Astrocyte of the cerebellum (primary cell): ENCODE data around the gene ACOT13.

Experiments
- DNase-seq: peaks from one replicate; pipeline ENCODE4 v3.0.0-alpha.2; 2011; ENCODE audit warnings: low read depth
- H3K4me3 ChIP-seq: 2 replicates; pipeline ENCODE4 v1.5.1; 2011; ENCODE audit warnings: mild to moderate bottlenecking, low read depth, low read length, moderate library complexity
- in situ Hi-C: cut with HindIII; loops from 2 replicates; pipeline ENCODE4 v1.10.0; 2017; ENCODE audit warnings: low sequenced_read_pairs
- TF ChIP-seq, protein P1 (sequence below): IDR thresholded peaks from 2 replicates; pipeline ENCODE4 v1.5.1; 2012; ENCODE audit warnings: low read length, low read depth, moderate library complexity, mild to moderate bottlenecking; ENCODE audit errors: missing control alignments

ACOT13 gene

GRCh38 chr6:24646771-24647170 is 20.1 kb upstream of the ACOT13 start:
- TF ChIP-seq, protein P1, sequence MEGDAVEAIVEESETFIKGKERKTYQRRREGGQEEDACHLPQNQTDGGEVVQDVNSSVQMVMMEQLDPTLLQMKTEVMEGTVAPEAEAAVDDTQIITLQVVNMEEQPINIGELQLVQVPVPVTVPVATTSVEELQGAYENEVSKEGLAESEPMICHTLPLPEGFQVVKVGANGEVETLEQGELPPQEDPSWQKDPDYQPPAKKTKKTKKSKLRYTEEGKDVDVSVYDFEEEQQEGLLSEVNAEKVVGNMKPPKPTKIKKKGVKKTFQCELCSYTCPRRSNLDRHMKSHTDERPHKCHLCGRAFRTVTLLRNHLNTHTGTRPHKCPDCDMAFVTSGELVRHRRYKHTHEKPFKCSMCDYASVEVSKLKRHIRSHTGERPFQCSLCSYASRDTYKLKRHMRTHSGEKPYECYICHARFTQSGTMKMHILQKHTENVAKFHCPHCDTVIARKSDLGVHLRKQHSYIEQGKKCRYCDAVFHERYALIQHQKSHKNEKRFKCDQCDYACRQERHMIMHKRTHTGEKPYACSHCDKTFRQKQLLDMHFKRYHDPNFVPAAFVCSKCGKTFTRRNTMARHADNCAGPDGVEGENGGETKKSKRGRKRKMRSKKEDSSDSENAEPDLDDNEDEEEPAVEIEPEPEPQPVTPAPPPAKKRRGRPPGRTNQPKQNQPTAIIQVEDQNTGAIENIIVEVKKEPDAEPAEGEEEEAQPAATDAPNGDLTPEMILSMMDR, result no peak
- no peak for DNase-seq
- in situ Hi-C loops, result no loop called here
- no peak overlapping the region for H3K4me3 ChIP-seq

DNA sequence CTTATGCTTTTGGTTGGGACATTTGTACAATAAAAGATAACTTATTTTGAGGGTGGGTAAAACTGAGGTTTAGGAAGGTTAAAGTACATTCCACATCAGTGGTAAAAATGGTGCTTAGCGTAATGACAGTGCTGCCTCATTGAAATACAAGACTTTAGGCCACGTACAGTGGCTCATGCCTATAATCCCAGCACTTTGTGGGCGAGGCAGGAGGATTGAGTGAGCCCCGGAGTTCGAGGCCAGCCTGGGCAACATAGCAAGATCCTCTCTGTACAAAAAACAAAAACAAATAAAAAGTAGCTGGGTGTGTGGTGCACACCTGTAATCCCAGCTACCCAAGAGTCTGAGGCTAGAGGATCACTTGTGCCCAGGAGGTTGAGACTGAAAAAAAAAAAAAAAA is 18.6 kb upstream of the ACOT13 start:
- no peak overlapping the region for H3K4me3 ChIP-seq
- DNase-seq, result no peak
- TF ChIP-seq, protein P1, result no peak
- in situ Hi-C loops, result no loop called here

DNA sequence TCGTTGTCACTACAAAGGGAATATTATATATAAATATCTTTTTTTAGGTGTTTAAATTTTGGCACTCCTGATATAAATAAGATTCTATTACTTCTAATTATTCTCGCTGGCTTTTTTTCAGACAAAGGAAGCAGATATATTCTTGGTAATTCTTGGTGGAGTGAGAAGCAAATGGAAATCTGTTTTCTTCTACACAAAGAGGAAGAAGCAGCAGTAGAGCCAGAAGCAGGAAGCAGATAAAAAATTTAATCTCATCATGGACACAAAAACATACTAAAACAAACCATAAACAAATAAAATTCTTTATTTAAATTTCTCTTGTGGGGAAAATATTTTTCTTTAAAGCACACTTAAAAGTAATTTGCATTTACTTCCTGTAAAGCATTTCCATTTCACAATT is 17.2 kb upstream of the ACOT13 start:
- DNase-seq, result no peak
- TF ChIP-seq, protein P1, result no peak
- in situ Hi-C loops, result no loop called here
- H3K4me3 ChIP-seq, result no peak overlapping the region

DNA sequence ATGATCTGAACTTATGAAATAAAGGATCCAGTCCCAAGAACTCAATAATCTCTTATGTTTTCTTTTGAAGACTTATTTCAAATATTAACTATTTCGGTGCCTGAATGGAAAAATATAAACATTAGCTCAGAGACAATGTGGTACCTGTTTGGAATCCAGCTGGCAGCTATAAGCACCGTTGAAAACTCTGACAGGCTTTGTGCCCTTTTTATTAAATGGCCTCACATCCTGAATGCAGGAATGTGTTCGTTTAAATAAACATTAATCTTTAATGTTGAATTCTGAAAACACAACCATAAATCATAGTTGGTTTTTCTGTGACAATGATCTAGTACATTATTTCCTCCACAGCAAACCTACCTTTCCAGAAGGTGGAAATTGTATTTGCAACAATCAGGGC is 16.5 kb upstream of the ACOT13 start:
- DNase-seq, result no peak
- TF ChIP-seq, protein P1, result no peak
- H3K4me3 ChIP-seq, result no peak overlapping the region
- in situ Hi-C loops, result no loop called here

DNA sequence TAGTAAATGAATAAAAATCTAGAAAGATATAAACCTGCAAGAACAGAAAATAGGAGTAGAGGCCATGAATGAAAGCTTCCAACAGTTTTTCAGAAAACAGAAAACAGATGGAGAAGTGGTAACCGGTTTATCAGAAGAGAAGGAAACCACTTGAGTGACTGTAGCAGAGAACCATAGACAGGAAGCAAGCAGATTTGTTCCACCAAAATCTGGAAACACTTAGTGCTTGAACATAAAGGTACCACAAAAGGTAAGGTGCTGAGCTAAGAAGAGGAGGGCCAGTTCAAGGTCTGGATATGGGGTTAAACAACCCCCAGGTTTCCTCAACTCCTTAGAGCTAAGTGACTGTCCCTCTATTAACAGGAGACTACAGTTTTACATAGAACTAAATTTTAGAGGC is 11.7 kb upstream of the ACOT13 start:
- in situ Hi-C loops, result no loop called here
- H3K4me3 ChIP-seq, result no peak overlapping the region
- TF ChIP-seq, protein P1, result no peak
- DNase-seq, result no peak

DNA sequence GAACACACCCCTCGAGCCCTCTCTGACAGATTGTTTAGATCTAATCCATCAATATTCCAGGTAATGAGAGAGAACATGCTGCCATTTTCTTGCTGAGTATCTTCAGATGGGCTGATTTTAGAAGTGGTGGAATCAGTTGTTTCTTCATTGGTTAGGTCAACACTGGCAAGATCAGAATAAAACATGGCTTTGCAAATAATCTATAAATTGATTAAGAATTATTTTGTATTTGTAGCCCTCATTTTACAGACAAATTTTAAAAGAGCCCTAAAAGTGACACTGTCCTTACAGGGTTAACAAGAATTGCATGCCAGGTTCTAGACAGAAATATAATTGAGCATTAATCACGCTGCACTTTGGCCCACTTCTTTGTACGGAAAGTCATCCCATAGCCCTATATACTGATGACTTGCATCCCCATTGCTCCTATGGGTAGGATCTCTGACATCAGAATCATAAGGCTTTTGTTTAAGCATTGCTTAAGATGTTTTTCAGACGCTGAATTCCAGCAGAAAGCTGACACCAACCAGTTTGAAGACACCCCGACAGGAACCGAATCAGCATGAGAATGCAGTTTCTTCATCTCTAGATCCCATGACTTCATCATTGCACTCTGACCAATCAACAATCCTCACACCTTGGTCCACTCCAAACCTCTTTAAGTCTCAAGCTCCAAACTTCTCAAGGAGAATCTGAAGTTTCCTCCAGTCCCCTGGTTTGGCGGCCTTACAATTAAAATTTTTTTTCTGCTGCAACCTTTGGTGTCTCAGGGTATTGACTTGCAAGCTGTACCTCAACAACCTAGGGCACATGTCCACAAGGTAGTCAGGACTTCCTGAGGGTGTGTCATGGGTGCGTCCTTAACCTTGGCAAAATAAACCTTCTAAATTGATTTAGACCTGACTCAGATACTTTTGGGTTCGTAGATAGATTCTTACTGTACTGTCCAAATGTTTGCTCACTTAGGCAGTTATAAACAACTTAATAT is 8.0 kb upstream of the ACOT13 start:
- no peak for DNase-seq
- in situ Hi-C loops, result no loop called here
- no peak overlapping the region for H3K4me3 ChIP-seq
- TF ChIP-seq, protein P1, result no peak
